ENCODE data around the gene KRT80.
A peak's percentile ranks its signal among the peaks of the same experiment; 100 is the strongest.

KRT80 gene

GRCh38 chr12:52132754-52133161 lies 59.1 kb downstream of the KRT80 start:
- Histone ChIP-seq H3K27me3 (no peaks in the 10 kb centered on the region), H3K36me3 (no peaks in the 10 kb centered on the region), H3K9me3 (no peaks in the 10 kb centered on the region), H3K4me3 (ENCODE audit: low read depth, low read length) (no peak overlapping the region), H3K4me1 (no peaks in the 10 kb centered on the region)
- DNase-seq: no peak
- TF ChIP-seq CTCF (IDR thresholded peaks at IDR 0.05; ENCODE audit: low read depth, low read length): no peak

GRCh38 chr12:52130711-52131110 lies 61.1 kb downstream of the KRT80 start:
- Histone ChIP-seq H3K4me3 (ENCODE audit: low read depth, low read length) (no peak overlapping the region), H3K9me3 (no peaks in the 10 kb centered on the region), H3K4me1 (peaks cover 14% of the 10 kb centered on the region), H3K27me3 (no peaks in the 10 kb centered on the region), H3K36me3 (no peaks in the 10 kb centered on the region)
- DNase-seq: no peak
- no peak for TF ChIP-seq CTCF (IDR thresholded peaks at IDR 0.05; ENCODE audit: low read depth, low read length)

GRCh38 chr12:52127683-52128450 lies 63.9 kb downstream of the KRT80 start:
- Histone ChIP-seq H3K4me3 (ENCODE audit: low read depth, low read length) (no peak overlapping the region), H3K27me3 (no peaks in the 10 kb centered on the region), H3K36me3 (no peaks in the 10 kb centered on the region), H3K9me3 (no peaks in the 10 kb centered on the region), H3K4me1 (peaks cover 20% of the 10 kb centered on the region)
- TF ChIP-seq CTCF (IDR thresholded peaks at IDR 0.05; ENCODE audit: low read depth, low read length): no peak
- no peak for DNase-seq

- DNase-seq: no peak
- Histone ChIP-seq H3K9me3 (no peaks in the 10 kb centered on the region), H3K4me3 (ENCODE audit: low read depth, low read length) (no peak overlapping the region), H3K4me1 (peaks cover 20% of the 10 kb centered on the region), H3K36me3 (no peaks in the 10 kb centered on the region), H3K27me3 (no peaks in the 10 kb centered on the region)
- TF ChIP-seq CTCF (IDR thresholded peaks at IDR 0.05; ENCODE audit: low read depth, low read length): no peak
Measured at GRCh38 chr12:52126605-52127578, 64.9 kb downstream of the KRT80 start.

- TF ChIP-seq CTCF (IDR thresholded peaks at IDR 0.05; ENCODE audit: low read depth, low read length): no peak
- no peaks in the 10 kb centered on the region for H3K27me3 ChIP-seq
- no peaks in the 10 kb centered on the region for H3K9me3 ChIP-seq
- peak; percentile 76 for DNase-seq
- H3K4me3 ChIP-seq (ENCODE audit: low read depth, low read length): no peak overlapping the region
- no peaks in the 10 kb centered on the region for H3K36me3 ChIP-seq
- H3K4me1 ChIP-seq: peaks cover 24% of the 10 kb centered on the region
Measured at GRCh38 chr12:52126050-52126604, 65.7 kb downstream of the KRT80 start.

Measured in BE2C (cell line).